Uterus (tissue), 2 donors: Measurements from ENCODE around the gene EGFLAM.

Experiments
- CTCF ChIP-seq, 4 experiments: fragments of 200-600 bp in 2 of 4; fragments of 450-650 bp in 2 of 4; sonication (generic) in 2 of 4; IDR thresholded peaks; one replicate each; pipeline ENCODE4 v1.5.1; 2016 to 2019; ENCODE audit warnings: antibody characterized with exemption in 4 of 4, mild to moderate bottlenecking in 2 of 4, moderate library complexity in 1 of 4
- POLR2A ChIP-seq, 2 donors: fragments of 450-650 bp; IDR thresholded peaks; one replicate each; pipeline ENCODE4 v1.6.1; 2016; ENCODE audit warnings: antibody characterized with exemption in 2 of 2, mild to moderate bottlenecking in 1 of 2, moderate library complexity in 1 of 2

GRCh38 chr5:38257308-38258041, 884 bp upstream of the EGFLAM start:
- TF ChIP-seq CTCF (IDR thresholded peaks at IDR 0.05) (no peak), POLR2A (IDR thresholded peaks at IDR 0.05) (no peak)
